C4-2B (cell line): Measurements from ENCODE around the gene B3GALT6.
"Not testable (repeated sequence)": the region's sequence is repeated elsewhere in the genome, so short reads cannot be mapped to it uniquely, and the experiment has no call there.

Experiments
- H3K27ac ChIP-seq: fragments of 450-650 bp; 2 replicates; pipeline ENCODE4 v1.5.1; 2017
- CTCF ChIP-seq: fragments of 450-650 bp; conservative IDR thresholded peaks from 2 replicates; pipeline ENCODE4 v1.5.1; 2017; ENCODE audit warnings: mild to moderate bottlenecking
- ZFX ChIP-seq: fragments of 450-650 bp; IDR thresholded peaks from 2 replicates; pipeline ENCODE4 v1.6.1; 2017

Gene B3GALT6

GRCh38 chr1:1243807-1244191 lies 11.8 kb downstream of the B3GALT6 start:
- no peak overlapping the region for H3K27ac ChIP-seq
- TF ChIP-seq CTCF = no peak
- TF ChIP-seq ZFX = no peak

GRCh38 chr1:1244192-1244811 lies 12.3 kb downstream of the B3GALT6 start:
- H3K27ac ChIP-seq = no peak overlapping the region
- TF ChIP-seq CTCF = no peak
- TF ChIP-seq ZFX = no peak

- no peak for TF ChIP-seq ZFX
- TF ChIP-seq CTCF = no peak
- H3K27ac ChIP-seq = no peak overlapping the region
Measured at GRCh38 chr1:1245178-1245816, 13.3 kb downstream of the B3GALT6 start.

GRCh38 chr1:1245817-1246576 lies 14.0 kb downstream of the B3GALT6 start:
- no peak for TF ChIP-seq ZFX
- no peak for TF ChIP-seq CTCF

GRCh38 chr1:1246577-1247340 lies 14.7 kb downstream of the B3GALT6 start, which contains the start of gene C1QTNF12:
C1QTNF12 (minus strand) TSS chr1:1246722; CDS start chr1:1246690, 32 bp downstream.
- TF ChIP-seq ZFX = no peak
- TF ChIP-seq CTCF = no peak

More at GRCh38 chr1:1245817-1246576, 14.0 kb downstream of the B3GALT6 start:
- H3K27ac ChIP-seq = no peak overlapping the region

GRCh38 chr1:1247341-1247913 lies 15.4 kb downstream of the B3GALT6 start:
- no peak overlapping the region for H3K27ac ChIP-seq
- TF ChIP-seq ZFX (no peak), CTCF (no peak)

More at GRCh38 chr1:1246577-1247340, 14.7 kb downstream of the B3GALT6 start, which contains the start of gene C1QTNF12:
- no peak within 1 kb of the TSS for H3K27ac ChIP-seq

GRCh38 chr1:1248009-1248913 lies 16.2 kb downstream of the B3GALT6 start:
- H3K27ac ChIP-seq = not testable (repeated sequence)
